D341Med (cell line): ENCODE measurements around the gene RPTOR.

Experiments
- DNase-seq: peaks from one replicate; pipeline ENCODE4 v3.0.0; 2012; ENCODE audit warnings: low spot score

Gene RPTOR

GRCh38 chr17:80645706-80646325, 101.2 kb downstream of the RPTOR start:
- no peak for DNase-seq

GRCh38 chr17:80646328-80646727, 101.7 kb downstream of the RPTOR start:
- DNase-seq = no peak

GRCh38 chr17:80647746-80648145, 103.1 kb downstream of the RPTOR start:
- no peak for DNase-seq

- DNase-seq = no peak
Measured at GRCh38 chr17:80649200-80649644, 104.6 kb downstream of the RPTOR start.

- DNase-seq = peak; percentile 86
Measured at GRCh38 chr17:80649672-80650330, 105.2 kb downstream of the RPTOR start.

- no peak for DNase-seq
Measured at GRCh38 chr17:80650331-80650672, 105.7 kb downstream of the RPTOR start.

GRCh38 chr17:80650751-80651518, 106.3 kb downstream of the RPTOR start:
- peak; percentile 73 for DNase-seq

GRCh38 chr17:80652756-80653330, 108.2 kb downstream of the RPTOR start:
- no peak for DNase-seq

GRCh38 chr17:80653856-80654255, 109.2 kb downstream of the RPTOR start:
- DNase-seq = no peak

GRCh38 chr17:80655608-80656007, 111.0 kb downstream of the RPTOR start:
- DNase-seq = no peak

- no peak for DNase-seq
Measured at GRCh38 chr17:80656590-80656989, 112.0 kb downstream of the RPTOR start.

- no peak for DNase-seq
Measured at GRCh38 chr17:80657561-80657960, 112.9 kb downstream of the RPTOR start.

- DNase-seq = no peak
Measured at GRCh38 chr17:80658821-80659220, 114.2 kb downstream of the RPTOR start.

GRCh38 chr17:80659651-80660050, 115.0 kb downstream of the RPTOR start:
- DNase-seq = no peak

GRCh38 chr17:80660527-80661198, 116.0 kb downstream of the RPTOR start:
- no peak for DNase-seq

- DNase-seq = no peak
Measured at GRCh38 chr17:80662557-80662956, 117.9 kb downstream of the RPTOR start.

GRCh38 chr17:80663781-80664206, 119.2 kb downstream of the RPTOR start:
- DNase-seq = no peak

GRCh38 chr17:80664217-80664790, 119.7 kb downstream of the RPTOR start:
- no peak for DNase-seq

GRCh38 chr17:80665792-80666191, 121.2 kb downstream of the RPTOR start:
- no peak for DNase-seq

GRCh38 chr17:80666867-80667266, 122.2 kb downstream of the RPTOR start:
- no peak for DNase-seq

- no peak for DNase-seq
Measured at GRCh38 chr17:80667462-80668277, 123.0 kb downstream of the RPTOR start.
